SK-N-SH (cell line): Measurements from ENCODE around the gene ST6GALNAC3.

Source experiments
- EP300 ChIP-seq, 2 experiments: IDR thresholded peaks; 2 replicates each; pipeline versions ENCODE4 v1.4.0 to v1.6.1; 2012; ENCODE audit warnings: borderline replicate concordance in 1 of 2, low read depth in 1 of 2, low read length in 1 of 2
- FOXM1 ChIP-seq: IDR thresholded peaks from 2 replicates; pipeline ENCODE4 v1.4.0; 2012; ENCODE audit warnings: low read depth, mild to moderate bottlenecking
- GABPA ChIP-seq: IDR thresholded peaks from 2 replicates; pipeline ENCODE4 v1.4.0; 2012; ENCODE audit warnings: low read depth, mild to moderate bottlenecking
- MXI1 ChIP-seq: IDR thresholded peaks from 2 replicates; pipeline ENCODE4 v1.6.1; 2012; ENCODE audit warnings: mild to moderate bottlenecking, low read depth, low read length, improper control_type of control experiment
- NFIC ChIP-seq: IDR thresholded peaks from 2 replicates; pipeline ENCODE4 v1.4.0; 2012; ENCODE audit warnings: borderline replicate concordance
- RCOR1 ChIP-seq: fragments of 150-350 bp; IDR thresholded peaks from 2 replicates; pipeline ENCODE4 v1.6.1; 2017; ENCODE audit warnings: antibody characterized with exemption, low read length
- RFX5 ChIP-seq: IDR thresholded peaks from 2 replicates; pipeline ENCODE4 v1.6.1; 2012; ENCODE audit warnings: mild to moderate bottlenecking, improper control_type of control experiment, low read length
- SMC3 ChIP-seq: IDR thresholded peaks from 2 replicates; pipeline ENCODE4 v1.6.1; 2012; ENCODE audit warnings: low read depth, low read length, improper control_type of control experiment
- TF ChIP-seq, protein P1 (sequence below): fragments of 200-600 bp; sonication (generic); IDR thresholded peaks from 2 replicates; pipeline ENCODE4 v1.6.1; 2017; ENCODE audit warnings: antibody characterized with exemption, mild to moderate bottlenecking, moderate library complexity
- TF ChIP-seq, protein P2 (sequence below): IDR thresholded peaks from 2 replicates; pipeline ENCODE4 v1.4.0; 2012; ENCODE audit warnings: low read depth
- TF ChIP-seq, protein P3 (sequence below): fragments of 150-350 bp; IDR thresholded peaks from 2 replicates; pipeline ENCODE4 v1.6.1; 2016; ENCODE audit warnings: mild to moderate bottlenecking, low read depth, low read length
- TF ChIP-seq, protein P4 (sequence below): IDR thresholded peaks from 2 replicates; pipeline ENCODE4 v1.4.0; 2012; ENCODE audit warnings: low read depth, borderline replicate concordance

GRCh38 chr1:76477156-76477555 is 402.6 kb downstream of the ST6GALNAC3 start:
- TF ChIP-seq, protein P1, sequence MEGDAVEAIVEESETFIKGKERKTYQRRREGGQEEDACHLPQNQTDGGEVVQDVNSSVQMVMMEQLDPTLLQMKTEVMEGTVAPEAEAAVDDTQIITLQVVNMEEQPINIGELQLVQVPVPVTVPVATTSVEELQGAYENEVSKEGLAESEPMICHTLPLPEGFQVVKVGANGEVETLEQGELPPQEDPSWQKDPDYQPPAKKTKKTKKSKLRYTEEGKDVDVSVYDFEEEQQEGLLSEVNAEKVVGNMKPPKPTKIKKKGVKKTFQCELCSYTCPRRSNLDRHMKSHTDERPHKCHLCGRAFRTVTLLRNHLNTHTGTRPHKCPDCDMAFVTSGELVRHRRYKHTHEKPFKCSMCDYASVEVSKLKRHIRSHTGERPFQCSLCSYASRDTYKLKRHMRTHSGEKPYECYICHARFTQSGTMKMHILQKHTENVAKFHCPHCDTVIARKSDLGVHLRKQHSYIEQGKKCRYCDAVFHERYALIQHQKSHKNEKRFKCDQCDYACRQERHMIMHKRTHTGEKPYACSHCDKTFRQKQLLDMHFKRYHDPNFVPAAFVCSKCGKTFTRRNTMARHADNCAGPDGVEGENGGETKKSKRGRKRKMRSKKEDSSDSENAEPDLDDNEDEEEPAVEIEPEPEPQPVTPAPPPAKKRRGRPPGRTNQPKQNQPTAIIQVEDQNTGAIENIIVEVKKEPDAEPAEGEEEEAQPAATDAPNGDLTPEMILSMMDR, result no peak
- TF ChIP-seq GABPA (no peak), RCOR1 (no peak), RFX5 (no peak), SMC3 (no peak), NFIC (peak; percentile 22; the same call in 1 of the 2 replicates), FOXM1 (no peak), EP300 (IDR thresholded peaks at IDR 0.05; ENCODE audit: borderline replicate concordance in 1 of 2, low read depth in 1 of 2, low read length in 1 of 2) (0 out of 4 replicates have a peak, but pooled peaks of 1 of the 2 experiments have one; percentile 20), MXI1 (no peak)
- TF ChIP-seq, protein P2, sequence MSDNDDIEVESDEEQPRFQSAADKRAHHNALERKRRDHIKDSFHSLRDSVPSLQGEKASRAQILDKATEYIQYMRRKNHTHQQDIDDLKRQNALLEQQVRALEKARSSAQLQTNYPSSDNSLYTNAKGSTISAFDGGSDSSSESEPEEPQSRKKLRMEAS, result peak; percentile 39; the same call in 1 of the 2 replicates
- TF ChIP-seq, protein P3, sequence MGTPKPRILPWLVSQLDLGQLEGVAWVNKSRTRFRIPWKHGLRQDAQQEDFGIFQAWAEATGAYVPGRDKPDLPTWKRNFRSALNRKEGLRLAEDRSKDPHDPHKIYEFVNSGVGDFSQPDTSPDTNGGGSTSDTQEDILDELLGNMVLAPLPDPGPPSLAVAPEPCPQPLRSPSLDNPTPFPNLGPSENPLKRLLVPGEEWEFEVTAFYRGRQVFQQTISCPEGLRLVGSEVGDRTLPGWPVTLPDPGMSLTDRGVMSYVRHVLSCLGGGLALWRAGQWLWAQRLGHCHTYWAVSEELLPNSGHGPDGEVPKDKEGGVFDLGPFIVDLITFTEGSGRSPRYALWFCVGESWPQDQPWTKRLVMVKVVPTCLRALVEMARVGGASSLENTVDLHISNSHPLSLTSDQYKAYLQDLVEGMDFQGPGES, result no peak
- TF ChIP-seq, protein P4, sequence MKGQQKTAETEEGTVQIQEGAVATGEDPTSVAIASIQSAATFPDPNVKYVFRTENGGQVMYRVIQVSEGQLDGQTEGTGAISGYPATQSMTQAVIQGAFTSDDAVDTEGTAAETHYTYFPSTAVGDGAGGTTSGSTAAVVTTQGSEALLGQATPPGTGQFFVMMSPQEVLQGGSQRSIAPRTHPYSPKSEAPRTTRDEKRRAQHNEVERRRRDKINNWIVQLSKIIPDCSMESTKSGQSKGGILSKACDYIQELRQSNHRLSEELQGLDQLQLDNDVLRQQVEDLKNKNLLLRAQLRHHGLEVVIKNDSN, result no peak
